ENCODE results near the gene CCDC180. TPM values are rescaled to one million over a fixed set of nuclear protein-coding genes. Genes with fewer than 3 reads are reported as not detected.
A peak's percentile ranks its signal among the peaks of the same experiment; 100 is the strongest.
"Not testable (repeated sequence)": the region's sequence is repeated elsewhere in the genome, so short reads cannot be mapped to it uniquely, and the experiment has no call there.

Gene CCDC180
- total RNA-seq, 1 donor from 2014 or later: 1.7 TPM

- no peak for DNase-seq (ENCODE audit: missing footprints)
- intact Hi-C loops (cut with DNase I): no loop called here
- no peak for ATAC-seq
Observed at GRCh38 chr9:97309260-97309659, 1.8 kb downstream of the CCDC180 start.

- intact Hi-C loops (cut with DNase I): no loop called here
- ATAC-seq (no peak), DNase-seq (ENCODE audit: missing footprints) (no peak)
Observed at GRCh38 chr9:97310023-97310422, 2.6 kb downstream of the CCDC180 start.

- no peak for ATAC-seq
- intact Hi-C loops (cut with DNase I): no loop called here
Observed at GRCh38 chr9:97310896-97311295, 3.4 kb downstream of the CCDC180 start.

GRCh38 chr9:97311798-97312500 is 4.5 kb downstream of the CCDC180 start:
- DNase-seq (ENCODE audit: missing footprints): no peak
- ATAC-seq: no peak
- intact Hi-C loops (cut with DNase I): no loop called here

More at GRCh38 chr9:97310896-97311295, 3.4 kb downstream of the CCDC180 start:
- DNase-seq (ENCODE audit: missing footprints): no peak

- intact Hi-C loops (cut with DNase I): no loop called here
- DNase-seq (ENCODE audit: missing footprints) (no peak), ATAC-seq (no peak)
Observed at GRCh38 chr9:97312556-97312955, 5.1 kb downstream of the CCDC180 start.

GRCh38 chr9:97313243-97313642 is 5.8 kb downstream of the CCDC180 start:
- DNase-seq (ENCODE audit: missing footprints) (no peak), ATAC-seq (no peak)
- intact Hi-C loops (cut with DNase I): no loop called here

GRCh38 chr9:97313746-97314145 is 6.3 kb downstream of the CCDC180 start:
- intact Hi-C loops (cut with DNase I): no loop called here
- no peak for ATAC-seq
- no peak for DNase-seq (ENCODE audit: missing footprints)

- DNase-seq (ENCODE audit: missing footprints): no peak
- intact Hi-C loops (cut with DNase I): no loop called here
- ATAC-seq: no peak
Observed at GRCh38 chr9:97314503-97314902, 7.0 kb downstream of the CCDC180 start.

GRCh38 chr9:97315550-97315949 is 8.1 kb downstream of the CCDC180 start:
- DNase-seq (ENCODE audit: missing footprints) (no peak), ATAC-seq (peak; percentile 26)
- intact Hi-C loops (cut with DNase I): no loop called here

- intact Hi-C loops (cut with DNase I): no loop called here
Observed at GRCh38 chr9:97316904-97317303, 9.4 kb downstream of the CCDC180 start.

GRCh38 chr9:97318433-97318832 is 11.0 kb downstream of the CCDC180 start:
- DNase-seq (ENCODE audit: missing footprints): no peak
- intact Hi-C loops (cut with DNase I): no loop called here
- ATAC-seq: no peak

More at GRCh38 chr9:97316904-97317303, 9.4 kb downstream of the CCDC180 start:
- no peak for DNase-seq (ENCODE audit: missing footprints)
- ATAC-seq: no peak

- DNase-seq (ENCODE audit: missing footprints) (no peak), ATAC-seq (no peak)
- intact Hi-C loops (cut with DNase I): no loop called here
Observed at GRCh38 chr9:97319395-97319794, 11.9 kb downstream of the CCDC180 start.

- ATAC-seq (no peak), DNase-seq (ENCODE audit: missing footprints) (no peak)
- intact Hi-C loops (cut with DNase I): no loop called here
Observed at GRCh38 chr9:97320080-97320642, 12.7 kb downstream of the CCDC180 start.

GRCh38 chr9:97321251-97321650 is 13.8 kb downstream of the CCDC180 start:
- intact Hi-C loops (cut with DNase I): no loop called here
- no peak for ATAC-seq
- DNase-seq (ENCODE audit: missing footprints): no peak

GRCh38 chr9:97321691-97322090 is 14.2 kb downstream of the CCDC180 start:
- DNase-seq (ENCODE audit: missing footprints) (no peak), ATAC-seq (no peak)
- intact Hi-C loops (cut with DNase I): no loop called here

GRCh38 chr9:97322105-97322504 is 14.6 kb downstream of the CCDC180 start:
- ATAC-seq: no peak
- no peak for DNase-seq (ENCODE audit: missing footprints)
- intact Hi-C loops (cut with DNase I): no loop called here

GRCh38 chr9:97324954-97325353 is 17.5 kb downstream of the CCDC180 start:
- DNase-seq (ENCODE audit: missing footprints): no peak
- no peak for ATAC-seq
- intact Hi-C loops (cut with DNase I): no loop called here

- DNase-seq (ENCODE audit: missing footprints): no peak
- intact Hi-C loops (cut with DNase I): no loop called here
- no peak for ATAC-seq
Observed at GRCh38 chr9:97327562-97327961, 20.1 kb downstream of the CCDC180 start.

- no peak for DNase-seq (ENCODE audit: missing footprints)
- no peak for ATAC-seq
- intact Hi-C loops (cut with DNase I): no loop called here
Observed at GRCh38 chr9:97332993-97333392, 25.5 kb downstream of the CCDC180 start.

GRCh38 chr9:97335622-97336021 is 28.2 kb downstream of the CCDC180 start:
- ATAC-seq; intact Hi-C loops (cut with DNase I); DNase-seq (ENCODE audit: missing footprints): not testable (repeated sequence)

- intact Hi-C loops (cut with DNase I): no loop called here
- no peak for DNase-seq (ENCODE audit: missing footprints)
- no peak for ATAC-seq
Observed at GRCh38 chr9:97348871-97349270, 41.4 kb downstream of the CCDC180 start.

Data from Right ventricle myocardium inferior (tissue), 1 donor.